NCI-H187 (cell line): ENCODE results near the gene SETBP1.

Source experiments
- DNase-seq, 2 experiments: peaks; one replicate each; lab custom pipeline; 2025; lab: John Stamatoyannopoulos, UW

SETBP1 gene

DNA sequence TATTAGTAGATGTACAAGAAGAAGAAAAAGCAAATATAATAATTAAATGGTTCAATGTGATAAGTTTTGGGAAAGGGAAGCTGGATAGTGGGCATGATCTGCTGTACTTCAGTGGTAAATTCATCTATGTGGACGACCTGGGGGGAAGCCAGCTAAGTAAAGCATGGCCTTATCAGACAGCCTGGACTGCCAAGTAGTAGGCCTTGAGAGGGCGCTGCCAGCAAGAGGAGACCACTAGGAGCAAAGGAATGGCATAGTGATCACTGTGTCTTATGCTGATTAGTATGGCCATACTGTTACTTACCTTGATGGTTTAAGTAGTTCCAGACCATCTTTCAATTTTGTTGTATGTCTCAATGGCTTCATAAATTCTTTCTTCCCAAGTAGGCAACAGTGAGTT is 287.6 kb downstream of the SETBP1 start:
- DNase-seq, result no peak

- no peak for DNase-seq
Measured at GRCh38 chr18:44969214-44969795, 288.6 kb downstream of the SETBP1 start.

- no peak for DNase-seq
Measured at GRCh38 chr18:44973282-44973681, 292.6 kb downstream of the SETBP1 start.

DNA sequence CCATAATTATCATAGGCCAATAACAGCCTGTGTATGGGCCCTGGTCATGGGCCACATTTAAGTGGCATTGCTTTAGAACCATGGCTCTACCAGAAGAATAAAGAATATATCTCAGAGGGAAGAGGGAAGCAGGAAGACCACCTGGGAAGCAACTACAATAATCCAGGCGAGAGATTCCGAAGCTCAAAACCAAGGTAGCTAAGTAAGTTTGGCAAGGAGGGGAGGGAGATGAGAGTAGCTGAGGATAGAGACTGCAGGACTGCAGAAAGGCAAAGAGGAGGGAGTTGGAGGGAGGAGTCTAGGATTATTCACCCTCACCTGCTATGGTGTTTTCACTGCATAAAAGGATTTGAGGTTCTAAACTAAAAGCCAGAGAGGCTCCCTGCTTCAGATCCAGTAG is 293.5 kb downstream of the SETBP1 start:
- no peak for DNase-seq

- no peak for DNase-seq
Measured at GRCh38 chr18:44977856-44978255, 297.2 kb downstream of the SETBP1 start.

GRCh38 chr18:44979748-44980147 is 299.1 kb downstream of the SETBP1 start:
- DNase-seq, result no peak

GRCh38 chr18:44981121-44981520 is 300.4 kb downstream of the SETBP1 start:
- no peak for DNase-seq

DNA sequence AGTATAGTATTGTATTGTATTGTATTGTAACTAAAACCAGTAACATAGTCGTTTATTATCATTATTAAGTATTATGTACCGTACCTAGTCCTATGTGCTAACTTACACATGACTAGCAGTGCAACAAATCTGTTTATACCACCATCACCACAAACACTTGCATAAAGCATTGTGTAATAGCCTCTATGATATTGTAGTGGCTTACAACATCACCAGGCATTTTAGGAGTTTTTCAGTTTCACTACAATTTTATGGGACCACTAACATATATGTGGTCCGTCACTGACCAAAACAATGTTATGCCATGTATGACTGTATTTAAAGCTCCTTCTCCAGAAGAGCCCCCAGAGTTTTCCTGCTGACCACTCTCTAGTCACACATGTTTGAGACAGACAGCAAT is 306.2 kb downstream of the SETBP1 start:
- no peak for DNase-seq

GRCh38 chr18:44987371-44987770 is 306.7 kb downstream of the SETBP1 start:
- no peak for DNase-seq

- no peak for DNase-seq
Measured at GRCh38 chr18:44988821-44989587, 308.3 kb downstream of the SETBP1 start.

GRCh38 chr18:44996261-44996660 is 315.6 kb downstream of the SETBP1 start:
- DNase-seq, result no peak

GRCh38 chr18:44997174-44997573 is 316.5 kb downstream of the SETBP1 start:
- DNase-seq, result no peak

- DNase-seq, result no peak
Measured at GRCh38 chr18:44998360-44998759, 317.7 kb downstream of the SETBP1 start.

DNA sequence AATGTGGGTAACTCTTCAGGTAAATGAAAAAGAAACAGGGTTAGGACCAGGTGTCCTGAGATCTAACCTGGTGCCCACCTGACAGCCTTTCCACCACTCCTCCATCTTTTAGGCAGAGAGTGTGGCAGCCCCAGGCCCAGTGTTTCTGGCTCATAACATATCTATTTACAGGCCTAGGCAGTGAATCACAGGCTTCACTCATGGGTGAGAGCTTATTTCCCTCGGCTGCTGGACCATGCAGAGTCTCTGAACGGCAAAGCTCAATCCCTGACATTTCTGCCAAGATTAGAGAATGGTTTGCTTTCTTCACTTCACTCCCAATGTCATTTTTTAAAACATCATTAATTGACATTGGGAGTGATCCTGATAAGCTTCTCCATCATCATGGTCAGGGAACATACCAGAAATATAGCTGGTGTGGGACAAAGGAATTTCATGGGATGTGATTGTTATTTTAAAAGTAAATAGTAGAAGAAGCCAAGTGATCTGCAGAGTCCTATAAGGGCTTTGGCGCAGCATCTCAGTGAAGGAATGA is 323.9 kb downstream of the SETBP1 start:
- DNase-seq, result no peak

- no peak for DNase-seq
Measured at GRCh38 chr18:45006934-45007333, 326.2 kb downstream of the SETBP1 start.

DNA sequence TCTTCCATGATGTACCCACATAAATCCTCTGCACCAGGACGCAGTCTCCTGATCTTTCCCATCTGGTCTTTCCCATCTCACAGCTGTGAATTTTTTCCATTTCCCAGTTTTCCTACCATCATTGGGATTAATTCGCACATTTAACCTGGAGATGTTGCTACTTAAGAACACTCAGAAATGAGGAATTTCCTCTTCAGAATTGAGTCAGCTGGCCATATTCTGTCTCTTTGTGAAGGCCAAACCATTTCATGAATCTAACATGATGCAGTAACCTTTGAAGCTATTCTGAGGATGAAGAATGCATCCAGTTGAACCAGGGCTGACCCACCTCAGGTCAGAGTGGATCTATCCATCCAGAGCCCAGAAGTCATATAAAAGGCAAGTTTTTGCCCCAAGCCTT is 326.8 kb downstream of the SETBP1 start:
- no peak for DNase-seq

- no peak for DNase-seq
Measured at GRCh38 chr18:45008694-45009413, 328.2 kb downstream of the SETBP1 start.

DNA sequence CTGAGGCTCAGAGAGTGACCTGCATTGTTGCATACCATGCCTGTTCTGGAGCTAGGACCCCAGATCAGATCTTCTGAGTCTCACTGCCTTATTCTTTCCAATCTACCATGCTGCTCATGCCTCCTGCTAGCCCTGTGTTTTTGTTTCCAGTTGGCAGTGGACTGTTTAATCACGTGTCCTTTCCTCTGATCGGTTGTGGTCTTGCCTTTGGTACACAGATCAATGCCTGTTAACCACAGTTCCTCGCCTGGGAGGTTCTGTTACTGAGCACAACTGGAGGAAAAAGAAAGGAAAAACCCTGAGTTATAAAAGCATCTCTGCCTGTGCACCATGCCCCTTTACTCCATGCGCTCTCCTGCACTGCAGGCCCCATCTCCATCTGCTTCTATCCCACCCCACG is 329.1 kb downstream of the SETBP1 start:
- DNase-seq, result no peak

GRCh38 chr18:45012286-45012685 is 331.6 kb downstream of the SETBP1 start:
- DNase-seq, result no peak

DNA sequence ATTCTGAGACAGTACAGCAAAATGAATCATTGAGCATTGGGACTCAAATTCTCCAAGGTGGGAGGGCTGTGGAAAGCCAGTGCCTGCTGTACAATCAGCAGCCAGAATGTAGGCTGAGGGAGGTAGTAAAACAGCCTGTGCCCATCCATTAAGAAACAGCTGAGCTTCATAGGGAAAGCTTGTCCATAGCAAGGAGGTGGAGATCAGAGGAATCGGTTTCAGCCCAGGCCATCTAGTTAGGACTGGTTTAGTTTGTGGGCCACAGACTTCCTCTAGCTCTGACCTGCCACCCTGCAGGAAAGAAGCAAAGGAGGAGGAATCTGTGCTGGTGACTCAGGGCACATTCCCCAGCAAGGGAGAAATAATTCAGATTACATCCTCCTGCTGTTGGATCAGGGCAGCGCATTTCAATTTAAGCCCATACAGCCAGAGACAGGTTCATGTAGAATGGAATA is 333.4 kb downstream of the SETBP1 start:
- no peak for DNase-seq

DNA sequence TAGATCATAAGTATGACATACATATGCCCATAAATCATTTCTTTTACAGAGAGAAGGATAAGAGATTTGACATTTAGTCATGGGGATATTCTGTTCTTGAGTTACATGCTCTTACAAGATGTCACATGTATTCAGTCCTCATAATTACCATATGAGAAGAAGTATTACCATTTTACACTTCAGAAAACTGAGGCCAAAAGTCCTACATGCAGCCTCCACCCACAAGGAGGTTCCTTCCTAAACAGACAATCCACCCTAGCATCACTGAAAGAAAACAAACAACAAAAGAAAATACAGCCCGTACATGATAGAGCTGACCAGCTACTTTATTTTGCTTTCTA is 335.1 kb downstream of the SETBP1 start:
- no peak for DNase-seq

- DNase-seq, result no peak
Measured at GRCh38 chr18:45019469-45019868, 338.8 kb downstream of the SETBP1 start.

GRCh38 chr18:45023519-45023918 is 342.8 kb downstream of the SETBP1 start:
- DNase-seq, result no peak
